ENCODE measurements around the gene TMEM231.
"Not testable (repeated sequence)": the region's sequence is repeated elsewhere in the genome, so short reads cannot be mapped to it uniquely, and the experiment has no call there.

GRCh38 chr16:75548456-75548855, 7.6 kb downstream of the TMEM231 start:
- not testable (repeated sequence) for TF ChIP-seq CTCF (conservative IDR thresholded peaks at IDR 0.05 in 1 of 2, IDR thresholded peaks at IDR 0.05 in 1 of 2; ENCODE audit: extremely low read depth in 1 of 2, insufficient read depth in 1 of 2, low read depth in 1 of 2, low read length in 2 of 2); EZH2 (IDR thresholded peaks at IDR 0.05; ENCODE audit: borderline replicate concordance, low read length)

Data from mammary epithelial cell (primary cell).